ENCODE measurements around the gene CEP126. TPM values are rescaled to one million over a fixed set of nuclear protein-coding genes. Genes with fewer than 3 reads are reported as not detected.

CEP126 gene, protein sequence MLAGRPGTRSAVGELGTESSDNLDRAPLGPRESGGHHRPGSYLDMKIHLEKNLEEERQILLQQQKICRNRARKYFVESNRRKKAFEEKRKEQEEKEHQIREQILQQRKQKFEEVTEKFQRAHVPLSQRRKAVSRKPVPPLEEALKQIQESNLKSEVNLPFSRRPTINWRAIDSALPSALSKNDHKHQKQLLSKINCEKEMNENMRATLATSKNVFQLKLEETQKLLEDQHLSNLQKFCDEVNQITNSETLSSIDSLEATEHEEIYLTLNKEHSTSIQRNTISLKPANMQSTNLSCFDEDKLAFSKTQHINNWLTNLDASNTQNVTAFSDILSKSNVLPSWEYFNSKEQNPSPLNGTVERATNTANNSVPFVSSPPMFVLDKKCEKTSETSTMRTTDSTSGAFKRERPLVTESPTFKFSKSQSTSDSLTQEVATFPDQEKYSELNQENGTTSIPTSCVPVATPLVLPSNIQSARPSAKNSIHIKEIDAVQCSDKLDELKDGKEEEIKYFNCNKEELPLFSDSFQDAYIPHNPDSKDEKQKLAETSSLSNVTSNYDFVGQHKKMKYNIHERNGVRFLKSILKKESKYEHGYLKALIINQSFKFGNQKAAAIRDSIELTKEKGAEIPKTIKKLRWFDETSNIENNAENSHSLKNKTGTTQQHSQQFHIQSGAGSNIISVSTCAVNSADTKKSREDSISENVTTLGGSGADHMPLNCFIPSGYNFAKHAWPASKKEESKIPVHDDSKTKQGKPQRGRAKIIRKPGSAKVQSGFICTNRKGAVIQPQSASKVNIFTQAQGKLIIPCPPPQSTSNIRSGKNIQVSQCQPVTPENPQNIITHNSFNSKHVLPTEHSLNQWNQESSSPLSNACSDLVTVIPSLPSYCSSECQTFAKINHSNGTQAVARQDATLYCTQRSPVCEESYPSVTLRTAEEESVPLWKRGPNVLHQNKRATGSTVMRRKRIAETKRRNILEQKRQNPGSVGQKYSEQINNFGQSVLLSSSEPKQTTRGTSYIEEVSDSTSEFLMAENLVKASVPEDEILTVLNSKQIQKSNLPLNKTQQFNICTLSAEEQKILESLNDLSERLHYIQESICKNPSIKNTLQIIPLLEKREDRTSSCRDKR
- 1.2 TPM for total RNA-seq
- long read RNA-seq = 0 reads

DNA sequence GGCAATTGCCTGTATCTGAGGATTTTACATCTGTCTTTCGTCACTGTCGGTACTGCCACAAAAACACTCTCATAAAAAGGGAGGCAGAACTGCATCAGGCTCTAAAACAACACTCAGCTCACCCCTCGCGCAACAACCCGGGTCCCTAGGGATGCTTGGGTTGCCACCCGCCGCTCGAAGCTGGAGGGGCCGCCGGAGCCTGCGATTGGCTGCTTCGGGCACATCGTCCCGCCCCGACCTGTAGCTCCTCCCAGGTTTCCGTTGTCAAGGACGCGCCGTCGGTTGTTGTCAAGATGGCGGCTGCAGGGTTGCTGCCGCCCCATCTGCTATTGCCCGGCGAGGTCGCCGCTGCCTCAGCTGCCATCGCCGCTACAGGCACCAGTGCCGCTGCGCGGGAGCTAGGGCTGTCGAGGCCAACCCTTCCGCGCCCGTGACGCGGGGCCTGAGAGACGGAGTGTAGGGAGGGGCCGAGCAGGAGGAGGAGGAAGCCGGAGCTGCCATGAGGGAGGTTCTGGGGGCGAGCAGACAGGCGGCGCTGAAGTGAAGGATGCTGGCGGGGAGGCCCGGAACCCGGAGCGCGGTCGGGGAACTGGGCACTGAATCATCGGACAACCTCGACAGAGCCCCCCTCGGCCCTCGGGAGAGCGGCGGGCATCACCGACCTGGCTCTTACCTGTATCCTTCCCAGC lies at the start of gene CEP126:
CEP126 (plus strand) TSS at position 273 of the 689 bp plus-strand sequence; CDS start at position 548, 275 bp downstream.
- intact Hi-C loops (cut with DNase I) = no loop called here
- ATAC-seq (ENCODE audit: poor library complexity) = peak; percentile 99

DNA sequence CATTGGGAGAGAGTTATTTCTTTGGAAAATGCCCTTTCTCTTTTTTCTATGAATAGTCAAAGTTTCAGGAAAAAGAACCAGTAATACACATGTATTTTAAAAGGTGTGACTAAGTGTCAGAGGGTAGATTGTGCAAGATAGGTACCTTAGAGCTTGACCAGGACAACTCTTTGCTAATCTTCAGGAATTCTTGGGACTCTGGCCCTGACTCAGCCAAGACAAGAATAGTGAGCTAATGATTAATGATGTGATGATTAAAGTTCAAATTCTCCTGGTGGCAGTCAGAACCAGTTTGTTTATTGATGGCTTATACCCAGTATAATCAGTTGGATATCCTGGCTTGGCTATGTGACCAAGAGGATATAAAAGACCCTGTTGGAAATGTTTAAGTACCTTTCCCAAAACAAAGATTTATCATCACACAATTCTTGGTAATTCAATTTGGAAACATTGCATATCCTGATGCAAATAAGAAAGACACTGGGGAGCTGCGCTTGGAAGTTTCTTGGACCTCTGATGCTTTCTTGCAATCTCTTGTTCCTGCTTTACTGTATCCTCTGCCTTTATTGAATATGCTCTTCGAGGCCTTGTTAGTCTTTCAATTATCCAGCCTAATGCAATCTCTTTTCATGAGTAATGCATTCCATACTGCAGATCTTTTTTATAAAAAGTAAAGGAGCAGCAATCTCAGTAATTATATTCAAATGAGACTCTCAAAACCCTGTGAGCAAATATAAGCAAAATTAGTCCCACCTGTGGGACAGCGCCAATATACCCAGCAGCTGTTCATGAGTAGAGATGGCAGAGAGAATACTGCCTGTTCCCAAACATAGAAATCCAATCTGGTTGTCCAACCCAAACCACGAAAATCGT lies 48.0 kb upstream of the CEP126 start:
- ATAC-seq (ENCODE audit: poor library complexity) = no peak
- intact Hi-C loops (cut with DNase I) = no loop called here
- no peak for DNase-seq

More for the DNA sequence above, at the start of gene CEP126:
- peak; percentile 96 for DNase-seq

DNA sequence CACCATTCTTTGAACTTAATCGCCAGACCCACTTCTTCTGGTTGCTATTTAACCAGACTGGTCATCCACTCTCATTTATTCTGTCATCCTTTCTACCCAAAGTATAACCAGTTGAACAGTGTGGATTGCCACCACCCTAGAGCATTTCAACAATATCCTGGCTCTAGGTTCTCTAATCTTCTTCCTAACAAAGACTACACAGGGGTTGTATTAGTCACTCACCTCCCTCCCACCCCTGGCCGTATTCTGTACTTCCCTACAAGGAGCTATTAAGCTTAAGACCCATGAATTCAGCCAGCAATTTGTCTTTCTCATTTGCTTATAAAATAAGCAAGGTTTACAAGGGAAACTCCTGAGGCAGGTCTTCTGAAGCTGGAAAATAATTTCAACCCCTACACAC lies 46.9 kb upstream of the CEP126 start:
- intact Hi-C loops (cut with DNase I) = no loop called here
- ATAC-seq (ENCODE audit: poor library complexity) (no peak), DNase-seq (no peak)

DNA sequence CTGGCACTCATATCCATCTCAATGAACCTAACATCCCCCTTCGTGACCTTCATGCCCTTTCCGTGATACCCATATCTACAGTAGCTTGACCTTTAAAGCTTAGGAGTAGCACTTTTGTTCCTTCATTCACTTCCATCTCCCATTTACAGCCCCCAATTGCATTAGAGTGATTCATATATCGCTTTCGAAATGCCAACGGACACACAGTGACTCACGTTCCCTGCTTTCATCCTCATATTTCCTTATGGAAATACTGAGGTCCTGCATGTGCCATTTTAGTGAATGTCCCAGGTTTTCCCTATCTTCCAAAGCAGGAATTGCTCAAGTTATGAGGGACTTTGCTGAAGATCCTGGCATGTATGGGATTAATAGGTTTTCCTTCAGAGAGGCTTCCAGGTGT lies 44.3 kb upstream of the CEP126 start:
- intact Hi-C loops (cut with DNase I) = no loop called here
- DNase-seq (no peak), ATAC-seq (ENCODE audit: poor library complexity) (no peak)

DNA sequence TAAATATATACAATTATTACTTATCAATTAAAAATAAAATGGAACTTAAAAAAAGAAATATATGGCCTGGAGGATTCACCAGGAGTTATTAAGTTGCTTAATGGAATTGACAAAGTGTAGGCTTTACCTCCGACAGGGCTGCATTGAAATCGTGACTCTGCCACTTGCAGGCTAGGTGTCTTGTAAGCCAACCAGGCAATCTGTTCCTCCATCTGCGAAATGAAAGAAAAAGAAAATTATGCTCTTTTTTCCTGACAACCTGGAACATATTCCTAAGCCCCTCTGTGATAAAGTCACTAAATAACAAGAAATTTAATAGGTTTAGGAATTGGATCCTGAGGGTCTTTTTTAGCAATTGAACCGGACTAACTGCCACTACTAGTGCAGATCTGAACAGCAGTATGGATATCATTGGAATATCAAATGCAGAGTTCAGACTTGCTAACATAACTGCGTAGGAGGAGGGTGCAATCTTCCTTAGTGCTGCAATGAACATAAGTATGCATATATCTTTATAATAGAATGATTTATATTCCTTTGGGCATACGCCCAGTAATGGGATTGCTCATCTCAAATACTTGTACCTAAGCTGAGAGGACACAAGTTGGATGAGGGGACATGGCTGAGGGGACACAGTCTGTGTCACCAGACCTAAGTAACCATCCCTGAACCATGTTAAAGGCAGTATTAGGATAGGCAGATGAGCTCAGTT lies 42.5 kb upstream of the CEP126 start:
- intact Hi-C loops (cut with DNase I) = no loop called here
- DNase-seq = no peak
- no peak for ATAC-seq (ENCODE audit: poor library complexity)

DNA sequence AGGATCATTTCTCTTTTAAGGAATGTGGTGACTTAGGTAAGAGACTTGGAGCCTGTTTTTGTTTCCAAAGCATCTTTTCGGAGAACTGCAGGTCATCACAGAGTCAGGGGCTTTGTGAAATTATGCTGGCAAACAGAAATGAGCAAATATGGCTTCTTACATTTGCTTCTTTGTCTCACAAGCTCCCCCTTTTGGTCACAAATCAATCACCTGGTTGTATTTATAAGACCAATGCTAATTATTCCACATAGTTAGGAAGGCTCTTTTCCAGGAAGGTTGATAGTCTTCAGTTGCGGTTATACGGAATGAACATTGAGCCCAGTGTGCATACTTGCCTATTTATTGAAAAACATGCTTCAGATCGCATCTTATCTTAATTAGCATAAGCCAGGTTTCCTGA lies 34.6 kb upstream of the CEP126 start:
- DNase-seq = no peak
- no peak for ATAC-seq (ENCODE audit: poor library complexity)
- intact Hi-C loops (cut with DNase I) = no loop called here

DNA sequence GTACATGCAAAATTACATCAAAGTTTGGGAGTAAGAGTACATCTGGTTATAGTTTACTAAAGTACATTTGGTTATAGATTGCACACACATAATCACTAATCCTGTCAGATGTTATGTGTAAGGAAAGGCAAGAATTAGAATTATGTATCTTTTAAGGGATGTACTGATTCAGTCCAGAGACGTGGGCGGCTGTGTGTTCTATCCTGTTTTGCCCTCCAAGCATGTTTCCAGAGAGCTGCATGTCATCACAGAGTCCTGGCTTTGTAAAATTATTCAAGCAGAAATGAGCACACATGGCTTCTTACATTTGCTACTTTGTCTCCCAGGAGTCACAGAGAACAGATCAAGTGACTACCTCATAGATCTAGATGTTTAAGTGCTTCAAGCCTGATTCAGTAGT lies 33.2 kb upstream of the CEP126 start:
- DNase-seq (no peak), ATAC-seq (ENCODE audit: poor library complexity) (no peak)
- intact Hi-C loops (cut with DNase I) = no loop called here

DNA sequence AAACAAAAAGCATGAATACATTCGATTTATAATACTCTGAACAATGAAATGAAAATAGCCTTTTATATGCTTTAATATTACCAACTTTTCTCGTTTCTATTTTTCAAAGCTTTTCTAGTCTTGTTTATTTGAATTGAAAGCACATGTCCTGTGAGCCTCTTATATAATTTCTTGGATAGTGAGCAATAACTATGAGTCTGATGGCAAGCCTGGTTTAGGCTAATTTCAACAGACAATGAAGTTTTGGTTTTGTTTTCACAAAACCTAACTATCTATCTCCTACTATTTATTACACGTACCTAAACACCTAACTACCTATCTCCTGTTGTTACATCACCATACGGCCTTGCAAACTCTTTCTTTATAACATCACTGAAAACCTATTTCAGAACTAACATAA lies 29.2 kb upstream of the CEP126 start:
- intact Hi-C loops (cut with DNase I) = no loop called here
- ATAC-seq (ENCODE audit: poor library complexity) = no peak
- DNase-seq = no peak

DNA sequence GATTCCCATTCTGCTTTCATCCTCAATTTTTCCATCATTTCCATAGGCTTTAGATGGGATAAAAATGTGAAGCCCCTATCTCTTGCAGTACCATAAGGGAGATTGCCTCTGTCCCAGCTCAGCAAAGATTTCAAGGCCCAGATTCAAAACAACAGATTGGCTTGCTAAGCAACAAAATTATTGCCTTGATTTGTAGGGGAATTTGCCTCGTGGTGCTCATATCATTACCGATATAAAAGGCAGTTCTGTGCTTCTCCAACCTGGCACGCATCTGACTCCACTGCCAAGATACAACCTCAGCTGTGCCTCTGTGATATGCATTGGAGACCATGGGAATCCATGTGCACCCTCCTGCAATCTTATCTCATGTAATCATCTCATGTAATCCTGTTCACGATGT lies 25.0 kb upstream of the CEP126 start:
- intact Hi-C loops (cut with DNase I) = no loop called here
- no peak for DNase-seq
- ATAC-seq (ENCODE audit: poor library complexity) = no peak

DNA sequence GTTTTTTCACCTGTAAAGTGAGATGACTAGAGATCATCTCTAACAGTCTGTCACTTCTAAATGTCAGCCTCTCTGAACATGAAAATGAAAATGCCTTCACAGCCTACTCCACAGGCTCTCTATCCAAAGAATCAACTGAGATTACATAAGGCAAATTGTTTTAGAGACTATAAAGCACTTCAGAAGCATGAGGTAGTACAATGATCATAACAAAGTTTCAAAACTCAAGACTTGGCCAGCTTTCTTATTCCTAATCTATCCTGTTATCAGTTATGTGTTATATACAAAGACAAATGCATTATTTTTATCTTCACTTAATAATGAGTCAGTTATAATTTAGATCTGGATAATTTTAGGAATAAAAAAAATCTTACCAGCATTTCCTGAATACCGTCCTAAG lies 20.3 kb upstream of the CEP126 start:
- no peak for ATAC-seq (ENCODE audit: poor library complexity)
- no peak for DNase-seq
- intact Hi-C loops (cut with DNase I) = no loop called here

DNA sequence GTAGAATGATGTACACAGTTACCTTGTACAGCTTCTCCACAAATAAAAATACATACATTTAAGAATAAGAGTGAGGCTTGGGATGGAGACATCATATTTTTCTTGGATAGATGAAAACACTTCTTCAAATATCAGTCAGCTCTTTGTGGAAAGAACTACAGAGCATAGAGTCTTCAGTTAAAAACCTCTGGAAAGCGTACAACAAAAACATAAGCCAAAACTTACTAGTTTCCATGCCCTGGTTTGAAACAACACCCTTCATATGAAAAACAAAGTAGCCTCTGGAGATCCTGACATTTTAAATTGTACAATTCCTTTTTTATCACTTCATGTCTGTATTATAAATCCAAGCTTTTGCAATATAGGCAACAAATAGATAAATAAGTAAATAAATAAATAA lies 7.0 kb upstream of the CEP126 start:
- ATAC-seq (ENCODE audit: poor library complexity) (peak; percentile 57), DNase-seq (no peak)
- intact Hi-C loops (cut with DNase I) = no loop called here

DNA sequence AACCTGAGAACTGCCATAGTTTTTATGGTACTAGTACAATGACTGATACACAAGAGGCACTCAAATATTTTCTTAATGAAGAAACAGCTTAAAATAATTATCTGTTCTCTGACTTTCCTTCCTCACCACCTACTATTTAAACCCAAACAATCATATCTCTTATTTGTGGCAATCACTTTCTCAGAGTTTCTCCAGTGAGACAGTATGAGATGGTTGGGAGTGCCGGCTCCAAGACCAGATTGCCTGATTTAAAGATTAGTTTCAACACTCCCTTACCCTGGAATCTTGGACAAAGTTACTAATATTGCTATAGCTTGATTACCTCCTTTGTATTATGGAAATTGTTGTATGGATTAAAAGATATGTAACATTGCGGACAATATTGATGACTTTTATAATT lies 5.7 kb upstream of the CEP126 start:
- intact Hi-C loops (cut with DNase I) = no loop called here
- DNase-seq (no peak), ATAC-seq (ENCODE audit: poor library complexity) (peak; percentile 31)

DNA sequence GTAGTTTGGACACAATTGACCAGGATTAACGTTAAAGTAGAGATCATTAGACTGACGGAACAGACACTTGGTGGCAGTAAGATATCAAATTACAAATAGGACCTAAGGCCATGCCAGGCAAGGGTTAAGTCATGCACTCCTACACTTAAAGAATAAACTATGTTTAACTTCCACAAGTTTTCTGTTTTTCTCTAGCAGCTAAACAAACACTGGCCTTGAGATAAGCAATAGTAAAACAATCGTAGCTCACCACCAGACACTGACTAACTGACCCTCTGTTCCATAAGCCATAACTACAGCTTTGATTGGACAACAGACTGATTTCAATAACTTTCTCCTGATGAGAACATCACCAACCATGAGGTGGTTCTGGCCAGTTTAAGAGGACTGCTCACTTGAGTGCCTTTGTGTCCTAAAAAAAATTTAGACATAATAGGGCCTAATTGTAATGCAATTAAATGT lies 2.0 kb upstream of the CEP126 start:
- ATAC-seq (ENCODE audit: poor library complexity) = no peak
- intact Hi-C loops (cut with DNase I) = no loop called here
- no peak for DNase-seq

DNA sequence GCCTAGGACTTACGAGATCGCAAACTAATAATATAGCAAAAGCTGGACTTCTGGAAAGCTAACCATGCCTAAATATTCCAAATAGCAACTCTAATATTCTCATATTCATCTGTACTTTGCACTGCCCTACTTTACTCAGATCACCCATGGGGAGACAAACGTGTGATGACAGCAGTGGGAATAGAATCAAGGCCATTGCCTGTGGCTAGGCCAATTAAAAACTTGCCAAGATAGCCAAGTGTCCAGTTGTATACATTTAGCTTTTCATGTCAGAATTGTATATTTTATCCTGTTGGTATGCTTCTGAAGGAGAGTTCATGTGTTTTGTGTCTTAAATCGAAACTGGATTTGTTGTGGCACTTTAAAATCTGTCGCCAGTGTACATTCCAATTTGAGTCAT lies 1.2 kb upstream of the CEP126 start:
- ATAC-seq (ENCODE audit: poor library complexity) = no peak
- no peak for DNase-seq
- intact Hi-C loops (cut with DNase I) = no loop called here

DNA sequence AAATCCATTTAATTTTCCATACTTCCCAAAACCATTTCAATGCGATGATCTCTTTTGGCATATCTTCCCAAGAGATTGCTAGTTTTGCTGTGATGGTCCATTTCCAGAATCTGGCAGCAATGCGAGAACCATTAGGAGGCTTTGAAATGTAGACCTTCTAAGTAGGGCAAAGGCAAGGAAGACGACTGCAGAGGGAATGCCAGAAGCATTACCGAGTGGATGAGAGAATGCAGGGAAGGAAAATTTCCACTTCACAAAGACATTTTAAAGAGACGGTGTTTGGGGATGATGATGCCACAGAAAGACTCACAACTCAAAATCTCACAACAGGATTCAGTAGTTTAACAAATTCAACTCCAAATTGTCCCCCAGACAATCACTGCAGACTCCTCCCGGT lies 471 bp upstream of the CEP126 start:
- intact Hi-C loops (cut with DNase I) = no loop called here
- no peak for DNase-seq
- ATAC-seq (ENCODE audit: poor library complexity) = peak; percentile 13

DNA sequence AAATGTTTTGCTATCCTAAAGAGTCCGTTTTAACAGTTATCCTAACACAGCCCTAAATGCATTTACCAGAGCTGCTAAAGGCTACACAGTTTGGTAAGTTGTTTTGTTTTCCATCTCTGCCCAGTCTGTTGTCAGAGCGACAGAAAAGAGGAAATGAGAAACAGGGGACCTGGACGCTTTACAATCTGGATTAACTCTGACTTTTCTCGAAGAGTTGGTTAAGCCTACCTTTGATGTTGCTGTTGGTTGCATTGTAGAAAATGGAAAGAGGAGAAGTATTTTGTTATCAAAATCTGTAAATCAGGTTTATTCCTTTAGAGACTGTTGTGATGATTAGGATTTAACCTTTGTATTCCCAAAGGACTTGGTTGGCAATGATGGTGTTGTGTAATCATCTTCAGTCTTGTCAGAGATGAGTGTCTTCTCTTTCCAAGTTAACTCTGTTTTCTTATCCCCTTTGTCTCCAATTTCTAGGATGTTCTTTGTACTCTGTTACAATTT lies 1.0 kb downstream of the CEP126 start:
- ATAC-seq (ENCODE audit: poor library complexity) (peak; percentile 53), DNase-seq (no peak)
- intact Hi-C loops (cut with DNase I) = no loop called here

DNA sequence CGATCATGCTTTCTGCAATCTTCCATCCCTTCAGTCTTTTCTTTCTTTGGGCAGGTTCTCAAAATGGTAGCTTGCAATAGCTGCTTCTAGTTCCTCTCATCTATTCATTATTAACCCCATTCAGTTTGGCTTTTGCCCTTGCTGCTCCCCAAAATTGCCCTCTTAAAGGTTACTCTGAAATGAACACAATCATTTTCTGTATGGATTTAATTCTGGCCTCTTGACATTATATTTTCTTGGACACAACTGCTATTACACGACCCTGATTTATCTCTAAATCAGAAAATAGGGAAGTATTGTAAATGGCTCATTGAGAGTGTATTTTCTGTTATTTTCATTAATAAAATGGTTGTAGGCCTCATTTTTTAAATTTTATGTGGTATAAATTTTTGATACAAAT lies 1.6 kb downstream of the CEP126 start, which contains the start of gene ANGPTL5:
ANGPTL5 (minus strand) TSS at position 101 of the 400 bp plus-strand sequence. CDS start 8,613 bp downstream, outside the sequence.
- ATAC-seq (ENCODE audit: poor library complexity) (no peak), DNase-seq (no peak)
- intact Hi-C loops (cut with DNase I) = no loop called here

Data from Right ventricle myocardium superior (tissue), 1 donor.